PC-3 (cell line): ENCODE results near the gene PFDN4.

ENCODE experiments used
- CTCF ChIP-seq: fragments of 300-600 bp; sonication (generic); conservative IDR thresholded peaks from 2 replicates; pipeline ENCODE4 v1.5.1; 2017; ENCODE audit warnings: antibody characterized with exemption, low read depth, mild to moderate bottlenecking, low read length
- EZH2 ChIP-seq: fragments of 300-600 bp; sonication (generic); IDR thresholded peaks from one replicate; pipeline ENCODE4 v1.6.1; 2017; ENCODE audit warnings: antibody characterized with exemption, mild to moderate bottlenecking, low read length; ENCODE audit not compliant: unreplicated experiment

GRCh38 chr20:54173653-54174456 lies 34.0 kb upstream of the PFDN4 start, which contains the start of gene CYP24A1:
- no peak for TF ChIP-seq CTCF
- no peak for TF ChIP-seq EZH2
